ENCODE measurements around the gene ARL6IP4.

DNA sequence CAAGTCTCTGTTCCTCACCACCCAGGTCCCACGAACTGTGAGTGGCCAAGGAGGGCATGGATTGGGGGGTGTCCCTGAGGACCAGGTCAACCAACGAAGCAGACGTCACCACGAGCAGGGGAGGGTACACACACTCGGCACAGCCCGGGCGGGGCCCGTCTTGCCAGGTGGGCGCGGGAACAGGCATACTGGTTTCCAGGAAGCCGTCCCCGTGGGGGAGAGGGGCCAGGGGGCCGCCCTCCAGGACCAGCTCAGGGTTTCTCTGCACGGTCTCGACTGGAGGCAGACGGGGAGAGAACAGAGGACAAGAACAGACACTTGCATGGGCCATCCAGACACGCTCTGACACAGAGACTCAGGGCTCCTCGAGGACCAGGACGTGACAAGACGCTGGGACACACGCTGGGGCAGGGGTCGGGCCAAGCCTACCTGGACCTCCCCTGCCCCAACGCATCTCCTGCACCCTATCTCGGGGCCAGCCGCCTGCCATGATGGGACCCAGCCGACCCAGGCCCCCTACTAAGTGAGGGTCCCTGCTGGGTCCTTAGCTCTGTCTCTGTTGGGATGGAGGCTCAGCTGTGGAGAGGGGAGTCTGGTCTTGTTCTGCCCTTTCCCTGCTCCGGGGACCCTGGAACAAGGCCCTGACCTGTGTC, 11.3 kb downstream of the ARL6IP4 start:
- TF ChIP-seq, protein P1, sequence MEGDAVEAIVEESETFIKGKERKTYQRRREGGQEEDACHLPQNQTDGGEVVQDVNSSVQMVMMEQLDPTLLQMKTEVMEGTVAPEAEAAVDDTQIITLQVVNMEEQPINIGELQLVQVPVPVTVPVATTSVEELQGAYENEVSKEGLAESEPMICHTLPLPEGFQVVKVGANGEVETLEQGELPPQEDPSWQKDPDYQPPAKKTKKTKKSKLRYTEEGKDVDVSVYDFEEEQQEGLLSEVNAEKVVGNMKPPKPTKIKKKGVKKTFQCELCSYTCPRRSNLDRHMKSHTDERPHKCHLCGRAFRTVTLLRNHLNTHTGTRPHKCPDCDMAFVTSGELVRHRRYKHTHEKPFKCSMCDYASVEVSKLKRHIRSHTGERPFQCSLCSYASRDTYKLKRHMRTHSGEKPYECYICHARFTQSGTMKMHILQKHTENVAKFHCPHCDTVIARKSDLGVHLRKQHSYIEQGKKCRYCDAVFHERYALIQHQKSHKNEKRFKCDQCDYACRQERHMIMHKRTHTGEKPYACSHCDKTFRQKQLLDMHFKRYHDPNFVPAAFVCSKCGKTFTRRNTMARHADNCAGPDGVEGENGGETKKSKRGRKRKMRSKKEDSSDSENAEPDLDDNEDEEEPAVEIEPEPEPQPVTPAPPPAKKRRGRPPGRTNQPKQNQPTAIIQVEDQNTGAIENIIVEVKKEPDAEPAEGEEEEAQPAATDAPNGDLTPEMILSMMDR (IDR thresholded peaks at IDR 0.05; ENCODE audit: insufficient read depth, low read length, poor library complexity, severe bottlenecking) = no peak
- no peak for TF ChIP-seq EZH2phosphoT487 (conservative IDR thresholded peaks at IDR 0.05; ENCODE audit: low read length)
